ENCODE results near the gene IMMT. TPM values are rescaled to one million over a fixed set of nuclear protein-coding genes. Genes with fewer than 3 reads are reported as not detected.

The IMMT gene
- total and polyA plus RNA-seq, 2 of the 8 experiments (the other 6 are each of a cell fraction or from before 2014, with no cell fraction given), result 37.7 to 103 TPM

DNA sequence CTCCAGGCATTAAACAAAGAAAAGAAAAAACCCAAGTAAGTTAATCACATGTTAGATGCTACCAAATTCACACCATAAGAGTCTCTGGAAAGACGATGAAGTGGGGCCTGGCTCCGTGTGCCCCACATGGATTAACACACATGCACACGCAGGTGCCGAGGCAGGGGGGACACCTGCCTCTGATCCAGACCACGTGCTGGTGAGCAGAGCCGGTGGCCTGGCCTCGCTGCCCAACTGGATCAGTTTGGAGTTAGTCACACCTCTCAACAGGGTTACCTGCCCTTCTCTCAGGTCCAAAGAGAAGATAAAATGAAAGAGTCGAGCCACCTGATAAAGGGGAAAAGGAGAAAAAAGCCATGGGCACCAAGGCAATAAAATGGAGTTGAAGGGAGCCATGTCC is 44.5 kb upstream of the IMMT start:
- Histone ChIP-seq H3K9ac (replicated peaks in 1 of 4; ENCODE audit: extremely low read depth in 1 of 4, low read depth in 3 of 4, low read length in 3 of 4) (no peak overlapping the region), H3K18ac (ENCODE audit: extremely low read depth, low read length) (no peak overlapping the region), H4K5ac (ENCODE audit: insufficient read length, low read depth, low read length) (no peak overlapping the region), H2BK20ac (ENCODE audit: low read length) (no peak overlapping the region), H4K20me1 (replicated peaks in 1 of 2; ENCODE audit: control insufficient read depth in 1 of 2, insufficient read depth in 2 of 2, low read length in 2 of 2) (no peaks in the 10 kb centered on the region), H2BK120ac (replicated peaks; ENCODE audit: low read depth, low read length) (no peak overlapping the region), H3K9me3 (ENCODE audit: insufficient read depth in 2 of 2, low read depth in 1 of 2, low read length in 1 of 2) (no peaks in the 10 kb centered on the region), H2AK5ac (ENCODE audit: low read depth, low read length) (no peak overlapping the region), H3K4ac (replicated peaks; ENCODE audit: insufficient read length, low read depth, low read length) (no peak overlapping the region), H2AFZ (ENCODE audit: low read length) (no peak overlapping the region), H2BK12ac (ENCODE audit: low read depth, low read length) (no peak overlapping the region), H3K79me1 (ENCODE audit: low read depth, low read length) (no peaks in the 10 kb centered on the region), H3K27me3 (replicated peaks in 1 of 4; ENCODE audit: control insufficient read depth in 3 of 4, extremely low read depth in 1 of 4, insufficient read depth in 3 of 4, low read length in 3 of 4) (no peaks in the 10 kb centered on the region), H4K91ac (replicated peaks; ENCODE audit: insufficient read length, low read length) (no peak overlapping the region), H3K36me3 (ENCODE audit: control insufficient read depth in 2 of 4, insufficient read depth in 4 of 4, low read length in 3 of 4) (no peaks in the 10 kb centered on the region), H2BK5ac (ENCODE audit: low read depth, low read length) (no peak overlapping the region), H3K4me3 (ENCODE audit: extremely low read depth in 1 of 4, insufficient read depth in 2 of 4, low read depth in 3 of 4, low read length in 4 of 4) (no peak overlapping the region), H3K56ac (replicated peaks; ENCODE audit: insufficient read length, low read depth, low read length) (no peak overlapping the region), H3K23me2 (ENCODE audit: low read depth, low read length) (no peaks in the 10 kb centered on the region), H3K79me2 (ENCODE audit: control insufficient read depth in 1 of 2, insufficient read depth in 2 of 2, low read length in 2 of 2) (no peaks in the 10 kb centered on the region), H3K14ac (ENCODE audit: insufficient read length) (no peak overlapping the region), H3K23ac (ENCODE audit: insufficient read length) (no peak overlapping the region), H3K4me2 (ENCODE audit: insufficient read depth in 1 of 2, low read depth in 2 of 2, low read length in 2 of 2) (no peak overlapping the region), H3K4me1 (replicated peaks in 1 of 4; ENCODE audit: control insufficient read depth in 3 of 4, insufficient read depth in 4 of 4, low read length in 3 of 4) (no peaks in the 10 kb centered on the region; a peak in 1 of 7 replicates), H4K8ac (ENCODE audit: extremely low read depth, insufficient read depth, low read length) (no peak overlapping the region), H3K27ac (ENCODE audit: low read depth, low read length) (no peak overlapping the region), H2BK15ac (ENCODE audit: low read length) (no peak overlapping the region)
- POLR2A ChIA-PET (ENCODE audit: partially characterized antibody), result no interaction called here
- TF ChIP-seq KDM4A (IDR thresholded peaks at IDR 0.05; ENCODE audit: low read depth, low read length, severe bottlenecking), result no peak
- no peak for TF ChIP-seq MAX (IDR thresholded peaks at IDR 0.05)
- no peak for TF ChIP-seq GTF2F1 (IDR thresholded peaks at IDR 0.05; ENCODE audit: borderline replicate concordance, low read depth, low read length)
- no peak for TF ChIP-seq SP2 (IDR thresholded peaks at IDR 0.05; ENCODE audit: low read length)
- TF ChIP-seq RBBP5 (IDR thresholded peaks at IDR 0.05; ENCODE audit: borderline replicate concordance, low read depth, low read length), result no peak
- TF ChIP-seq BACH1 (IDR thresholded peaks at IDR 0.05; ENCODE audit: low read length), result no peak
- CTCF ChIA-PET (ENCODE audit: partially characterized antibody), result interaction anchor here (1.1 kb wide), 1 partner anchor 11 kb away, joined by 3 read pairs; no protein-coding TSS in a partner anchor
- WGBS, 2 experiments (ENCODE audit: extremely low coverage in 1 of 2, insufficient coverage in 1 of 2, insufficient read length in 1 of 2, insufficient replicate concordance in 2 of 2, low coverage in 1 of 2, low lambda C conversion rate in 2 of 2, missing lambda C conversion rate in 1 of 2), result 86% methylated on average over 8 of the region's 8 CpGs; no CpG with 5 or more reads in 1 of the 2 experiments
- FAIRE-seq (no peak), DNase-seq (ENCODE audit: low read depth in 1 of 2, low spot score in 2 of 2) (no peak)

Measured in H1 (cell line).